ENCODE measurements around the gene ADAMTSL1.

The ADAMTSL1 gene

GRCh38 chr9:18463991-18464390 is 10.0 kb upstream of the ADAMTSL1 start:
- DNase-seq: no peak

- DNase-seq: no peak
Measured at GRCh38 chr9:18466101-18466500, 7.9 kb upstream of the ADAMTSL1 start.

GRCh38 chr9:18467696-18468095 is 6.3 kb upstream of the ADAMTSL1 start:
- DNase-seq: no peak

GRCh38 chr9:18472435-18472834 is 1.5 kb upstream of the ADAMTSL1 start:
- no peak for DNase-seq

GRCh38 chr9:18472841-18473251 is 1.1 kb upstream of the ADAMTSL1 start:
- no peak for DNase-seq

- DNase-seq: no peak
Measured at GRCh38 chr9:18474783-18475182, 830 bp downstream of the ADAMTSL1 start.

- DNase-seq: no peak
Measured at GRCh38 chr9:18477121-18477660, 3.2 kb downstream of the ADAMTSL1 start.

GRCh38 chr9:18477719-18478118 is 3.8 kb downstream of the ADAMTSL1 start:
- no peak for DNase-seq

- no peak for DNase-seq
Measured at GRCh38 chr9:18478501-18479361, 4.8 kb downstream of the ADAMTSL1 start.

- no peak for DNase-seq
Measured at GRCh38 chr9:18479405-18479804, 5.5 kb downstream of the ADAMTSL1 start.

- no peak for DNase-seq
Measured at GRCh38 chr9:18480662-18481093, 6.7 kb downstream of the ADAMTSL1 start.

GRCh38 chr9:18482371-18482770 is 8.4 kb downstream of the ADAMTSL1 start:
- no peak for DNase-seq

GRCh38 chr9:18485714-18486113 is 11.8 kb downstream of the ADAMTSL1 start:
- no peak for DNase-seq

GRCh38 chr9:18487611-18488010 is 13.7 kb downstream of the ADAMTSL1 start:
- no peak for DNase-seq

GRCh38 chr9:18488886-18489285 is 14.9 kb downstream of the ADAMTSL1 start:
- no peak for DNase-seq

GRCh38 chr9:18489861-18490260 is 15.9 kb downstream of the ADAMTSL1 start:
- no peak for DNase-seq

- DNase-seq: no peak
Measured at GRCh38 chr9:18490641-18491370, 16.9 kb downstream of the ADAMTSL1 start.

GRCh38 chr9:18492612-18493011 is 18.7 kb downstream of the ADAMTSL1 start:
- DNase-seq: no peak

- no peak for DNase-seq
Measured at GRCh38 chr9:18493451-18493993, 19.6 kb downstream of the ADAMTSL1 start.

GRCh38 chr9:18495065-18495464 is 21.1 kb downstream of the ADAMTSL1 start:
- DNase-seq: no peak

- no peak for DNase-seq
Measured at GRCh38 chr9:18496256-18497000, 22.5 kb downstream of the ADAMTSL1 start.

GRCh38 chr9:18499062-18499461 is 25.1 kb downstream of the ADAMTSL1 start:
- DNase-seq: no peak

GRCh38 chr9:18499980-18500379 is 26.0 kb downstream of the ADAMTSL1 start:
- no peak for DNase-seq

Measured in activated CD4-positive, alpha-beta T cell treated with anti-CD3 and anti-CD28 coated beads for 48 hours (primary cell).